Stimulated activated CD8-positive, alpha-beta memory T cell treated with anti-CD3 and anti-CD28 coated beads, Interleukin-15, amount 100 ng/mL, for 24 hours (primary cell): Measurements from ENCODE around the gene MTRF1L.
"Not testable (repeated sequence)": the region's sequence is repeated elsewhere in the genome, so short reads cannot be mapped to it uniquely, and the experiment has no call there.

ENCODE experiments used
- DNase-seq: peaks from one replicate; pipeline ENCODE4 v3.0.0-alpha.2; 2020; ENCODE audit warnings: low read depth

Gene MTRF1L

GRCh38 chr6:152969688-152970418 lies 32.7 kb downstream of the MTRF1L start:
- DNase-seq = no peak

DNA sequence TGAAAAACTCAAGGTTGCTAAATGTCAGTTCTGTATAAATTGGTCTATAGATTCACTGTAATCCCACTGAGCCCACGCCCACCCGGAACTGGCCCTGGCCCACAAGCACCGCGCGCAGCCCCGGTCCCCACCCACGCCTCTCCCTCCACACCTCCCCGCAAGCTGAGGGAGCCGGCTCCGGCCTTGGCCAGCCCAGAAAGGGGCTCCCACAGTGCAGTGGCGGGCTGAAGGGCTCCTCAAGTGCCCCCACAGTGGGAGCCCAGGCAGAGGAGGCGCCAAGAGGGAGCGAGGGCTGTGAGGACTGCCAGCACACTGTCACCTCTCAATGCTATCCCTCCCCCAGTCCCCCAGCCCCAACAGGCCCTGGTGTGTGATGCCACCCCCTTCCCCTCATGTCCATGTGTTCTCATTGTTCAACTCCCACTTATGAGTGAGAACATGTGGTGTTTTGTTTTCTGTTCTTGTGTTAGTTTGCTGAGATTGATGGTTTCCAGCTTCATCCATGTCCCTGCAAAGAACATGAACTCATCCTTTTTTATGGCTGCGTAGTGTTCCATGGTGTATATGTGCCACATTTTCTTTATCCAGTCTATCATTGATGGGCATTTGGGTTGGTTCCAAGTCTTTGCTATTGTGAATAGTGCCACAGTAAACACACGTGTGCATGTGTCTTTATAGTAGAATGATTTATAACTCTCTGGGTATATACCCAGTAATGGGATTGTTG lies 36.2 kb downstream of the MTRF1L start:
- not testable (repeated sequence) for DNase-seq

GRCh38 chr6:152959333-152959732 lies 43.2 kb downstream of the MTRF1L start:
- no peak for DNase-seq

GRCh38 chr6:152957796-152958195 lies 44.7 kb downstream of the MTRF1L start:
- DNase-seq = no peak

- no peak for DNase-seq
These were observed 48.1 kb downstream of the MTRF1L start for GRCh38 chr6:152954443-152954842.

GRCh38 chr6:152952866-152953509 lies 49.5 kb downstream of the MTRF1L start:
- no peak for DNase-seq

GRCh38 chr6:152952045-152952444 lies 50.5 kb downstream of the MTRF1L start:
- DNase-seq = no peak

DNA sequence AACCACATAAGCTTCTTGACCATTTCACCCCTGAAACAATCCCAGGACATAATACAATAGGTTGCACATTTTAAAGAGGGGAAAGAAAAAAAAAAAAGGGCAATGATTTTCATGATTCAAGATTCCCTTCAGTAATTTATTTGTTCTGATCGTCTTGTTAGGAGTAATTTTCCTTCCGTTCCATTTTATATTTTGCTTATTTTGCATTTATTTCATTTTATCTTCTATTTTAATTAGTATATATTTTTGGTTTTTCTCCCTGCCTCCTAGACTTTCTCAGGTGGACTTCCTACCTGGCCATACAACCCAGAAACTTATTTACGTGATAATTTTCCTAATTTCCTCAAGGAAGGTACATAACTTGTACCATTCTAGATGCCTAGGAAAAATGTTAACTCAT lies 52.3 kb downstream of the MTRF1L start:
- no peak for DNase-seq

DNA sequence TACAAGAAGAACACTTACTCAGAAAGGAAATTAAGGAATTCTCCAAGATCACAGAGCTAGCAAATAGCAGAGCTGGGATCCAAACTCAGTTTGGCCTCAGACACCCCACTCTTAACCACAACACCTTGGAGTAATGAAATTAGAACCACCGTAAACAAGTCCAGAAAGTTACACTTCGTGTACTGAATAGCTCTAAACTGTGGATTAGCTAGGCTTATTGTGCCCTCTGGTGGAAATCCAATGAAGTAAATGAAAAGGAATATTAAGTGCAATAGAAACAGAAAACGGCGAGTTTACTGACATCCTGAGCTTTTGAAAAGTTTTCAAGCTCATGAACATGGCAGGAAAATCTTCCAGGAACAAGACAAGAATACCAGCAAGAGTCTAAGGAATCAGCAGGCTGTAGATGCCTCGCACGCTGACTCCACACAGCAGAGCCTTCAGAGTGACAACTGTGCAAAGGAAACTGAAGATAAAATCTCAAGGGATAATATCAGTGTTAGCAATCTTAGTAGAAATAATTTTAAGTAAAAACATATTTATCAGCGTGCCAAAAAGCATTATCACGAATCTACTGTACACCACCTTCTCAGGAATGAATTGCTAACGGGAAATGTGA lies 54.2 kb downstream of the MTRF1L start:
- DNase-seq = no peak

DNA sequence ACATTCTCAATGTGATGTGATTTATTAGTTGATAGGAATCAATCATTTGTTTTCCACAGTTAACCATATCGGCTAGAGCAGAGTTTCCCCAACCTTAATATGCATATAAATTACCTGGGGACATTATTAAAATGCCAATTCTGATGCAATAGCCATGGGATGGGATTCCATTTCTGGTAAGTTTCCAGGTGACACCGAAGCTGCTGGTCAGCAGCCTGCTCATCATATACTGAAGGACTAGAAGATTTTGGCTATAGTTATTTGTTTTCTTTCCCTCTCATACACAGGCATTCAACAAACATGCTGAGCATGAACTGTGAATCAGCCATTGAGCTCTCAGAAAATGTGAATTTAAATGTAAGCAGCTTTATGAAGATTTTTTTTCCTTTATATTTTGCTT lies 55.5 kb downstream of the MTRF1L start:
- no peak for DNase-seq

DNA sequence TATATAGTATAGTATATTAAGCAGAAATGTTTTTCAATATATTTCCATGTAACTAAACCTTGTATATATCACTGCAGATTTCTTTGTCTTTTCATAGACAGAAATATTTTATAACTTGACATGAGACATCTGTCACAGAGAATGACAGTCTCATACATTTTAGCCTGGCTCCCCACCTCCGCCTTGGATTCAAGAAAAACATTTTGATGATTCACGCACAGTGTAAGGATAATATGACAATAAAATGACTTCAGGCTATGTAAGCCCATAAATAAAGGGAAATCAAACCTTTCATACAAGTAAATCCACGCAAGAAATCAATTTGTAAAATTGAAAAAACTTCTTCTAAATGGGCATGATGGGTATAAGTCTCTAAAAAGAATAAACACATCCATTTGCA lies 56.0 kb downstream of the MTRF1L start:
- DNase-seq = no peak

DNA sequence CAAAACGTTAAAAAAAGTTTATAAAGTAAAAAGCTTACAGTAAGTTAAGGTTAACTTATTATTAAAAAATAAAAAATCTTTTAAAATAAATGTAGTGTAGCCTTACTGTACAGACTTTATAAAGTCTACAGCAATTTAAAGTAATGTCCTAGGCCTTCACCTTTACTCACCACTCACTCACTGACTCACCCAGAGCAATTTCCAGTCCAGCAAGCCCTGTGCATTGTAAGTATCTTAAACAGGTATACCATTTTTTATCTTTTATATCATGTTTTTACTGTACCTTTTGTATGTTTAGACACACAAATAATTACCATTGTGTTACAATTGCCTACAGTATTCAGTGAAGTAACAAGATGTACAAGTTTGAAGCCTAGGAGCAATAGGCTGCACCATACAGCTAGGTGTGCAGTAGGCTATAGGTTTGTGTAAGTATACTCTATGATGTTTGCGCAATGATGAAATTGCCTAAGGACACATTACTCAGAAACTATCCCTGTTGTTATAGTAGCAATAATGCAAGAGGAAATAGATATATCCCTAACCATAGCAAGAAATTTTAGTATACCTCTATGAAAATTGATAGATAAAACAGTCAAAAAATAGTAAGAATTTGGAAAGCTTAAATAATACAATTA lies 59.1 kb downstream of the MTRF1L start:
- no peak for DNase-seq

DNA sequence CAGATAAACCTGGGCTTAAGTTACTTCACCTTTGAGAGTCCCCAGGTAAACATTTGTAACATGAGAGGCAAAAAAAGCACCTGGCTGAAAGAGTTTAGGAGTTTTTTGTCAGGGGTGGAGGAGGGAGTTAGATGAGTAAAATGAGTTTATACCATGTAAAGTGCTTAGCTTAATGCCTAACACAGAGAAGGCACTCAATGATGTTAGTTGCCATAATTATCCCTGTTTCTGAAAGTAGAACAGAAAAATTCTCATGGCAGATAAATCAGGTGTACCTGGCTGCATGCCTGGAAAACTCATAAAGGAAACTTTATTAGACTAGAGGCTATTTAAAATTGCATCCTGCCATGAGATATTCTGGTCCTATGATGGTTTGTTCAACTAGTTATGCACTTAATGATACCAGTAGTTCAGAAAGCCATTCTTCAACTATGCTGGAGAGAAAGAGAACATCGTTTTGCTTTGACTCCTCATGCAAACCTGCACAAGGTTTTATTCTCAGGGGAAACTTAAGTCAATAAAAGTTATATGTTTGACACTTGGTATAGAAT lies 60.1 kb downstream of the MTRF1L start:
- DNase-seq = no peak

GRCh38 chr6:152941746-152942145 lies 60.8 kb downstream of the MTRF1L start:
- DNase-seq = no peak
